NCI-H460 (cell line): ENCODE data around the gene MS4A4A. TPM values are rescaled to one million over a fixed set of nuclear protein-coding genes. Genes with fewer than 3 reads are reported as not detected.

Source experiments
- DNase-seq: peaks from one replicate; pipeline ENCODE4 v3.0.0-alpha.2; 2016; ENCODE audit warnings: low read depth; ENCODE audit errors: extremely low read depth
- total RNA-seq: library from RNA; depleted of rRNA; stranded (reverse); fragments of >200 nt; shearing (Covaris generic); gene quantifications from 2 replicates; pipeline ENCODE4 v1.2.3, GENCODE V29; 2014; rRNA removed

Gene MS4A4A
- total RNA-seq, 1 experiment from 2014 or later = not detected

DNA sequence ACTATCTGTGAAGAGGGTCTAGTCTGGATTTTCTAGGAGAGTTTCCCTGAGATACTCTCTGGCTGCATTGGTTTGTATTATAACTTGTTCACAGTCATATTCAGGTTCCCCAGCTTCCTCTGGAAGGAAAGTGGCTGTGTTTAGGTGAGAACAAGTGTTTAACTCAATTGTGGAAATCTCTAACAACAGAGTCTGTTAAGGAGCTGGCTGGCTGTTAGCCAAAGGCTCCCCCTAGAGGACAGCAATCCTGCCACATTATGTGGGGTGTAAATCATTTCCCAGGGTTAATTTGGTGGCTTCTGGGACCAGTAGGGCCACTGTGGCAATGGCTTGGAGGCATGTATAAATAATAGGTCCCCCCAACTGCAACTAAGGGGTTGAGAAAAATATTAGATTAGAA, 65.0 kb downstream of the MS4A4A start:
- no peak for DNase-seq

DNA sequence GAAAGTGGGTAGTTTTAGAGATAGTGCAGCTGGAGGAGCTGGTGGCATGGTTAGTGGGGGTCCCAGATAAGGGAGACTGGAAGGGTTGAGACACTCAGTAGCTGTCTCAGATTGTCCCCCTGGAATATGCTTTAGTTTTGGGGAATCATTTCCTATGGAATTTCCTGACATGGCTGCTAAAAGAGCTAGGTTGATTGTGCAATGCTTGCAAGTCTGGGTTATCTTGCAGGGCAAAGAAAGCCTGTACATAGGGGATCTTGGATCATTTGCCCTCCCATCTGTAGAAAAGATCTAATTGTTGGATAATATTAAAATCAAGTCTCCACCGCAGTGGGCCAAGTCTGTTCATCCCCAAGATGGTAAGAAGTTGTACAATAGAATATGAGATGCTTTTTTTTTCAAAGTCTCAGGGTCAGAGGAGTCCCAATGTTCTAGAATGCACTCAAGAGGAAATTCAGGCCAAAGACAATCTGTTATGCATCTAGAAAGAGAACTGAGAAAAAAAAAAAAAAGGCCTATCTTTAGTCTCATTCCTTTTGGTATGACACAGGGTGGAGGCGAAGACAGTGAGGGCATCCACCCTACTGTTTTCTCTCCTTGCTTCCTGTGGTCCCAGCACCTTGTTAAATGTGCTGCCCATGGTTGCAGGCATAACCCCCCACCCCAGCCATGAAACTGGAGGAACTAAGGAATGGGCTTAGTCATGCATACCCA, 66.8 kb downstream of the MS4A4A start:
- DNase-seq = no peak

DNA sequence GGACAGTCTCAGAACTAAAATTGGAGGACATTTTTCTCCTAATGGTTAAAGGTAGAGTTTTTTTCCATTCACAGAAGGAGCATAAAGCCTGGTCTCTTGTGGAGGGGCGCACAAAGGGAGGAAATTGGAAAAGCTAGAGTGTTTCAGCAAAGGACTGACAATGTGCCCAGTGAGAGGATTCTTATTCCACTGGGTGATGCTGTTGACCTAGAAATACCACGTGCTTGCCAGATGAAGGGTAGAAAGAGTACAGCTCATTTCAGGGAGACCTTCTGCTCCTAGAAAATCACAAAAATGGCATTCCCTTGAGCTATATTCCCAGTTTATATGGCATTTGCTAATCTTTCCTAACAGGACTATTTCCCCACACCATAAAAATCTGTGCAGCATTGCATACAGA, 67.7 kb downstream of the MS4A4A start:
- no peak for DNase-seq

DNA sequence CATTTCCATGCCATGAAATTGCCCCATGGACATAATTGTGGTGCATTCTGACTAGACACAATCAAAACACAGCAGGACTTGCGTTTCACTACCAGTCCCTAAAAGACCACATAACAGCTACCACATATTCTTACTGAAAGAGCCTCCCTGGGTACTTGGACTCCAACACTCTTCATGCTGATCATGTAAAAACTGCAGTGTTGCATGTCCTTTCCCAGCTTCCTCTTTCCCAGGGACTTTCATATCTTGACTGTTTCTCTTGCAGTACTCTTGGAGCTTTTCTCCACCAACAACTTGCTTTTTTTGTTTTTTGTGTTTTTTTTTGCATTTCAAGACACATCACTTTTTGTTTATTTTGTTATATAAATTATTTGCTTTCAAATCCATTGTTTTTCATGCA, 69.5 kb downstream of the MS4A4A start:
- no peak for DNase-seq

DNA sequence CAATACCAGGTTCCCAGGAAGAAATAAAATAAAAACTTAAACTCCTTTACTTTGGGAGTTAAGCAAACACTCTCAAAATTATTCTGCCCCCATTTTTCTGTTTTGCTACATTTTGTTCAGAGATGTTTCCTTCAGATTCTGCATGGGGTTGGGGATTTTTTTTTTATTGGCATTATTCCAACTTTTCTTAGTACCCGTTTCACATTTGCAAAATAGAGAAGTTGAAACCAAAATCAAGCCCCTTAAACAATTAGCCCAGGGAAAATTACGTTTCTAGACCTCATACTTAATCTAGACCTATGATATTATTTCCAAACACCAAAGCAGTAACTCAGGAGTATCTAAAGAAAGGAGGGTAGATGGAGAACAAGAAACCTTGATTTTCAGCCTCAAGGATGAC, 77.3 kb downstream of the MS4A4A start:
- no peak for DNase-seq

Other genes with a start within 250 kb of the MS4A4A start
- not detected in 2 replicates for gene OOSP2, start 240.3 kb upstream of the MS4A4A start, total RNA-seq
- gene MS4A3, start 224.0 kb upstream of the MS4A4A start, total RNA-seq = not detected in 2 replicates
- not detected in 2 replicates for gene MS4A2, start 192.0 kb upstream of the MS4A4A start, total RNA-seq
- gene MS4A6A, start 97.6 kb upstream of the MS4A4A start, total RNA-seq = not detected in 2 replicates
- gene MS4A4E, start 37.5 kb upstream of the MS4A4A start, total RNA-seq = not detected in 2 replicates
- gene MS4A6E, start 46.6 kb downstream of the MS4A4A start, total RNA-seq = not detected in 2 replicates
- not detected in 2 replicates for gene MS4A7, start 97.9 kb downstream of the MS4A4A start, total RNA-seq
- not detected in 2 replicates for gene MS4A14, start 115.8 kb downstream of the MS4A4A start, total RNA-seq
- gene MS4A5, start 148.9 kb downstream of the MS4A4A start, total RNA-seq = not detected in 2 replicates
- not detected in 2 replicates for gene MS4A1, start 175.2 kb downstream of the MS4A4A start, total RNA-seq
- not detected in 2 replicates for gene MS4A12, start 212.1 kb downstream of the MS4A4A start, total RNA-seq
- gene MS4A13, start 234.7 kb downstream of the MS4A4A start, total RNA-seq = not detected in 2 replicates